HG03025 (cell line): ENCODE data around the gene FKBP1C.
"Not testable (repeated sequence)": the region's sequence is repeated elsewhere in the genome, so short reads cannot be mapped to it uniquely, and the experiment has no call there.

Source experiments
- ATAC-seq: cut with Tn5 transposase; IDR thresholded peaks from one replicate; pipeline ENCODE4 v1.9.1; 2021; ENCODE audit warnings: mild to moderate bottlenecking, moderate library complexity; ENCODE audit not compliant: unreplicated experiment, low FRiP score

Gene FKBP1C

GRCh38 chr6:63211343-63211742, at the start of gene FKBP1C:
Gene FKBP1C (plus strand): TSS chr6:63211469.
- ATAC-seq: not testable (repeated sequence)

GRCh38 chr6:63164047-63164803, 47.0 kb upstream of the FKBP1C start:
- ATAC-seq: not testable (repeated sequence)

DNA sequence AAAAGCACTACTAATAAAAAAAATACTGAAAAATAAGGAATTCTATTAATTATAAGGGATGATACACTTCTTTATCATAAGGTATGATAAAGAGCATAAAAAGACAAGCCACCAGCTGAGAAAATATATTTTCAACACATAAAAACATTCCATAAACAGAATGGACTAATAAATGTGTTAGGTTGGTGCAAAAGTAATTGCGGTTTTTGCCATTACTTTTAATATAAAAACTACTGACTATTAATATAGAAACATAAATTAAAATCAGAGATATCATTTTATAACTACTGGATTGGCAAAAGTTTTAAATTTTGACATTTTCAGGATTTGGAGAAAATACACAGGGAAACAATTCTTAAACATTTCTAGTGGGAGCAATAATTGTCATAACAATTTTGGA, 37.1 kb upstream of the FKBP1C start:
- ATAC-seq: no peak

GRCh38 chr6:63176181-63176580, 35.1 kb upstream of the FKBP1C start:
- no peak for ATAC-seq

GRCh38 chr6:63180367-63180766, 30.9 kb upstream of the FKBP1C start:
- no peak for ATAC-seq

DNA sequence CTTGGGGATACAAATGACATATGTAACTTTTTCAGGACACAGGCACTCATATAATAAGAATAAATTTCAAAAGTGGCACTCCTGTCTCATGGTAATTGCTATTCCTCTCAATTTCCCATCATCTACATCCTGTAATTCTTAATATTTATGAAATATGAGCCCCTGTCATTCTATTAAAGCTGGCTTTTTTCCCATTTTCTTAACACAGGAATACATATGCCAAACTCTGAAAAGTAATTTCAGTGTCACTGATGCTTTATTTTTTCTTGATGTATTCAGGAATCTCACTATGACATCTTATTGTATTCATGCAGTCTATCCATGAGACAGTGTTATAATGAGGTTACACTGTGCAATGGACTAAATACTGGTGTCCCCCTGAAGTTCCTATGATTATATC, 24.3 kb upstream of the FKBP1C start:
- ATAC-seq: no peak

GRCh38 chr6:63188828-63189227, 22.4 kb upstream of the FKBP1C start:
- no peak for ATAC-seq

DNA sequence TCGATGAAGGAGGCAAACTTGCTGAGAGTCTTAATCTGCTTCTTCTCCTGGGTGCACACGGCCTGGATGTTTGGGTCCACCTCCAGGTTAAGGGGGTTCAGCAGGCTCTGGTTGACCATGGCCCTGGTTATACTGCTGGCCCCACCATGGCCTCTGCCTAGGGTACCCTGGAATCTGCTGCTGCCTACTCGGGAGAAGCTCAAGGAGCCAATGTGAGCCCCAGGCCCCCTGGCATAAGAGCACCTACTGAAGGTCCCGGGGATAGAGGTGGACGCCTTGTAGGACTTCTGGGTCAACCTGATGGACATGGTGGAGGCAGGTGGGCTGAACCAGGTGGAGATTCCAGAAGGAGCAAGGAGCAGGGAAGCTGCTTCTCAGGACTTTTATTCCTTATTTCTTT, 17.9 kb upstream of the FKBP1C start:
- ATAC-seq: no peak

DNA sequence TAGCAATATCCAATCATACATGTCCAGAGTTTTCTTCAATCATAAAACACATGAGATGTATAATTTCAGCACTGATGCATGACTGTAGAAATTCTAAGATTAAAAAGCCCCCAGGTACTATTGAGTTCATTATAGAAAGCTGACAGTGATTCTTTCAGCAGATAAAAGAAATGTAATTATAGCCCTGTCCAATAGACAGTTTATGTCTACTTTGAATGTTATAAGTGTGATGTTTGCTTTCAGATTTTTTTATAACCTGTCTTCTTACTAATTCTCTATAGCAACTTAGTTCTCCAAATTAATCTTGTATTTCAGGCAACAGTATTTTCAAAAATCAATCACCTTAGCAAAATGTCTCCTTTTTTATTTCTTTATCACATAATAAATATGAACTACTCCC, 13.5 kb upstream of the FKBP1C start:
- no peak for ATAC-seq

DNA sequence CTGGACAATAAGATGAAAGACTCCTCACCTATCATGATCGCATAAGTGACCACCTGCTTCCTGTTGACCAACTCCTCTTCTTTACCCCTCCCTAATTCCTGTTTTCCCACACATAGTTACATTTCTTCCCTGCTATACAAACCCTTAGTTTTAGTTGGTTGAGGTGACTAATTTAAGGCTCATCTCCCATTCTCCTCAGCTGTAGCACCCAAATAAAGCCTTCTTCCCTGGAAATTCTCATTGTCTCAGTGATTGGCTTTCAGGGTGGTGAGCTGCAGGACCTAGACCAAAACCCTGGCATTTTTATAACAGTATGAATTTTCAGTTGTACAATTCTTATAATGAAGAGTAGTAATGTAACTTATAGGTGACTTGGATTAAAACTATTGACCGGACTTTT, 2.1 kb downstream of the FKBP1C start:
- ATAC-seq: no peak

DNA sequence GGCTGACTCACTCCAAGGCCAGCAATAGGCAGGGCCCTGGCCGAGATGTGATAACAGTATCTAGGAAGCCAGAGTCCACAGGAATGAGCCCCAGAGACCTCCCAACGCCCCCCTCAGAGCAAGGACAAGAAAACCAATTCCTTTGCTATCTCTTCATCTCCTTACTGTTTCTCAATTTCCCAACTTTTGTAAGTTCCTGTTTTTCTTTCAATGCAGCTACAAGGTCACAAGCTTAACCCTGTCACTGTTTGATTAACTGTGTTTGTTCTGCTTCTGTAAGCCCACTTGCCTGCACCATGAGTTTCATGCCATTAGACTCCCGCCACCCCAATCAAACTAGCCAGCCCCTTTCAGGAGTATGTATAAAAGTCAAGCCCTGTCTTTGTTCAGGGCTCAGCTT, 3.5 kb downstream of the FKBP1C start:
- no peak for ATAC-seq

DNA sequence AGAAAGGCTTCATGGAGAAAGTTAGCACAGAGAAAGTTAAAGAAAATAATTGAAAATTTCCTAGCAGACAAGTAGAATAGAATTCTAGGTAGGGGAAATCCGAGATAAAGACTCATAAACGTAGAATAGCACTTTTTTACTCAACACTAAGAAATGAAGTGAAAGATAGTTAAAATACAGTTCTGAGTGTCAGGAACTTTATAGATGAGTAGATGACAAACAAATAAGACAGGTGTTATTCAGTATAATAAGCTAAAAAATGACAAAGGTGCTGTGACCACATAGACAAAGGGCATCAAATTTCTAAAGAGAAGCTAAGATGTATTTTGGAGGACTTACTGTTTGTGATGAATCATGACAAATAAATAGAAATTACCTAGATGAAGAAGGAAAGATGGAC, 12.9 kb downstream of the FKBP1C start:
- ATAC-seq: no peak

- not testable (repeated sequence) for ATAC-seq
Measured at GRCh38 chr6:63225987-63226386, 14.7 kb downstream of the FKBP1C start.

GRCh38 chr6:63227928-63228894, 16.9 kb downstream of the FKBP1C start:
- ATAC-seq: not testable (repeated sequence)

- ATAC-seq: not testable (repeated sequence)
Measured at GRCh38 chr6:63230027-63230426, 18.8 kb downstream of the FKBP1C start.

DNA sequence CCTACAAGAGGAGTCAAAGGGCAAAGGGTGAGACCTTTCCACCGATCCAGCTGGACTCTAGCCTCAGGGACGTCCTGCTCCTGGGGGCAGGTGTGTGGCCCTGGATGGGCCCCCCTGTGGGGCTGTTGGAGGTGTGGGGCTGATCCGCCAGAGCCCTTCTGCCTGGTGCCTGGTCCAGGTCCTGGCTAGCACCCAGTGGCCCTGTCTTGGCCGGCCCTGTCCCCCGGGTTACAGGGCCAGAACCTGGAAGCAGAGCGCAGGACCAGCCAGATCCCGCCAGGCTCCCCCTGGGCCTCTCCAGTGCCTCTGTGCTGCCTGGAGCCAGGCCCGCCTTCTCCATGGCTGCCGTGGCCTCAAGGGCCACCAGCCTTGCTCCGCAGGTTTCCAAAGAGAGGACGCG, 19.2 kb downstream of the FKBP1C start:
- not testable (repeated sequence) for ATAC-seq

GRCh38 chr6:63236398-63236817, 25.1 kb downstream of the FKBP1C start:
- ATAC-seq: no peak

DNA sequence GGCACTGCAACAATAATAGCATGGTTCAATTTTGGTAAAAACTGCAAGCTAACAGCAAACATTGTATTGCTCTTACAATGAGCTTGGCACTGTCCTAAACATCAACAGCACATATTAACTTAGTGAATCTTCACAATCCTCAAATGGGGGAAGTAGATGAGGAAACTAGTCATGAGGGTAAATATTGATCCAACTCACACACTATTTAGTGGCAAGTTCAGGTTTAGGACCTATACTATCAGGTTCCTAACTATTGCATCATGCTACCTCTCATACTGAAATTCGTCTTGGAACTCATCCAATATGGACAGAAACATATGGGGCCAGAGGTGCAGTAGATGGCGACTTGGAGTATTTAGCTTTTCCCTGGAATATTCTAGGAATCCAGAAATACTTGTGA, 34.2 kb downstream of the FKBP1C start:
- no peak for ATAC-seq

DNA sequence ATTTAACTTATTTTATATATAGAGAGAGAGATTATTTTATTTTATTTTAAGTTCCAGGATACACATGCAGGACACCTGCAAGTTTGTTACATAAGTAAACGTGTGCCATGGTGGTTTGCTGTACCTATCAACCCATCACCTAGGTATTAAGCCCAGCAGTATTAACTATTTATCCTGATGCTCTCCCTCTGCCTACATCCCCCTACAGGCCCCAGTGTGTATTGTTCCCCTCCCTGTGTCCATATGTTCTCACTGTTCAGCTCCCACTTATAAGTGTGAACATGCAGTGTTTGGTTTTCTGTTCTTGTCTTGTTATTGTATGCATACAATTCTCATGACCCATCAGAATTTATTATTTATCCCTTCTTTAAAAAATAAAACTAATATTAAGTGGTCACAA, 34.6 kb downstream of the FKBP1C start:
- no peak for ATAC-seq

- no peak for ATAC-seq
Measured at GRCh38 chr6:63246581-63246980, 35.3 kb downstream of the FKBP1C start.

GRCh38 chr6:63249875-63250482, 38.7 kb downstream of the FKBP1C start:
- ATAC-seq: no peak
